SK-N-SH (cell line): ENCODE results near the gene TMEM87B. TPM values are rescaled to one million over a fixed set of nuclear protein-coding genes. Genes with fewer than 3 reads are reported as not detected.

ENCODE experiments used
- CTCF ChIA-PET: fragments of 300-600, 350-600 bp; formaldehyde crosslinking; extraction: SDS; loops from one replicate; lab custom pipeline; 2021; lab: Yijun Ruan, JAX
- POLR2A ChIA-PET: fragments of 350-600 bp; sonication (Branson Sonifier 250); formaldehyde crosslinking; extraction: SDS; loops from one replicate; lab custom pipeline; 2020; ENCODE audit warnings: antibody characterized with exemption, inconsistent platforms; lab: Yijun Ruan, JAX
- DNase-seq: peaks from one replicate; pipeline ENCODE4 v3.0.0; 2012
- H2AFZ ChIP-seq: fragments of 200-600 bp; sonication (generic); 2 replicates; pipeline ENCODE4 v1.8.1; 2016; ENCODE audit warnings: antibody characterized with exemption, mild to moderate bottlenecking, low read depth
- H3F3A ChIP-seq: fragments of 200-600 bp; sonication (generic); replicated peaks from 2 replicates; pipeline ENCODE3; 2016; ENCODE audit warnings: antibody characterized with exemption, mild to moderate bottlenecking; ENCODE audit not compliant: insufficient read depth
- H3K27ac ChIP-seq, 2 experiments: fragments of 200-500 bp in 1 of 2; fragments of 200-600 bp in 1 of 2; sonication (Bioruptor generic) in 1 of 2; sonication (generic), shearing (Covaris generic) in 1 of 2; 2 replicates each; pipeline versions ENCODE4 v1.5.1 to v1.6.1; 2014 to 2016; ENCODE audit warnings: low read depth in 2 of 2, inconsistent platforms in 1 of 2, low read length in 1 of 2, mild to moderate bottlenecking in 1 of 2, mixed read lengths in 1 of 2
- H3K27me3 ChIP-seq: fragments of 200-600 bp; sonication (generic), shearing (Covaris generic); 2 replicates; pipeline ENCODE4 v1.6.1; 2016; ENCODE audit warnings: mixed run types; ENCODE audit not compliant: insufficient read depth
- H3K36me3 ChIP-seq, 2 experiments: fragments of 200-500 bp in 1 of 2; fragments of 200-600 bp in 1 of 2; sonication (Bioruptor generic) in 1 of 2; sonication (generic) in 1 of 2; replicated peaks in 1 of 2; 2 replicates each; pipeline versions ENCODE3 to v1.5.1; 2014 to 2016; ENCODE audit warnings: low read length in 1 of 2, mild to moderate bottlenecking in 1 of 2; ENCODE audit not compliant: insufficient read depth in 2 of 2, control insufficient read depth in 1 of 2
- H3K4me1 ChIP-seq, 2 experiments: fragments of 200-500 bp in 1 of 2; fragments of 200-600 bp in 1 of 2; sonication (Bioruptor generic) in 1 of 2; sonication (generic), shearing (Covaris generic) in 1 of 2; 2 replicates each; pipeline versions ENCODE4 v1.5.1 to v1.6.1; 2014 to 2016; ENCODE audit warnings: low read depth in 1 of 2, low read length in 1 of 2, mixed run types in 1 of 2; ENCODE audit not compliant: insufficient read depth in 2 of 2, control insufficient read depth in 1 of 2
- H3K4me2 ChIP-seq: fragments of 200-600 bp; sonication (generic), shearing (Covaris generic); 2 replicates; pipeline ENCODE4 v1.6.1; 2017; ENCODE audit warnings: mixed run types
- H3K4me3 ChIP-seq, 2 experiments: fragments of 200-500 bp in 1 of 2; fragments of 200-600 bp in 1 of 2; sonication (Bioruptor generic) in 1 of 2; sonication (generic), shearing (Covaris generic) in 1 of 2; 2 replicates each; pipeline versions ENCODE4 v1.5.1 to v1.8.1; 2014 to 2016; ENCODE audit warnings: low read depth in 2 of 2, inconsistent platforms in 1 of 2, low read length in 1 of 2, mild to moderate bottlenecking in 1 of 2, mixed read lengths in 1 of 2, moderate library complexity in 1 of 2
- H3K79me2 ChIP-seq: fragments of 200-600 bp; sonication (generic); 2 replicates; pipeline ENCODE4 v1.8.1; 2017; ENCODE audit warnings: mild to moderate bottlenecking; ENCODE audit not compliant: insufficient read depth
- H3K9ac ChIP-seq: fragments of 200-600 bp; sonication (generic); 2 replicates; pipeline ENCODE4 v1.6.1; 2017; ENCODE audit warnings: mixed run types
- H3K9me2 ChIP-seq: fragments of 200-600 bp; sonication (generic); 2 replicates; pipeline ENCODE4 v1.6.1; 2017; ENCODE audit warnings: mixed run types
- H3K9me3 ChIP-seq: fragments of 200-600 bp; sonication (generic); 2 replicates; pipeline ENCODE4 v1.6.1; 2017; ENCODE audit warnings: mixed run types, mild to moderate bottlenecking, moderate library complexity
- H4K20me1 ChIP-seq: fragments of 200-600 bp; sonication (generic); 2 replicates; pipeline ENCODE4 v1.6.1; 2017; ENCODE audit warnings: mild to moderate bottlenecking, mixed run types; ENCODE audit not compliant: insufficient read depth
- EP300 ChIP-seq, 2 experiments: IDR thresholded peaks; 2 replicates each; pipeline versions ENCODE4 v1.4.0 to v1.6.1; 2012; ENCODE audit warnings: borderline replicate concordance in 1 of 2, low read depth in 1 of 2, low read length in 1 of 2
- FOXJ3 ChIP-seq: sonication (generic); formaldehyde crosslinking; IDR thresholded peaks from 2 replicates; pipeline ENCODE4 v1.5.1; 2020; ENCODE audit warnings: mild to moderate bottlenecking, missing genetic modification reagents
- MXI1 ChIP-seq: IDR thresholded peaks from 2 replicates; pipeline ENCODE4 v1.6.1; 2012; ENCODE audit warnings: mild to moderate bottlenecking, low read depth, low read length, improper control_type of control experiment
- NRF1 ChIP-seq: IDR thresholded peaks from 2 replicates; pipeline ENCODE4 v1.6.1; 2012; ENCODE audit warnings: low read depth, mild to moderate bottlenecking, low read length
- RAD21 ChIP-seq: IDR thresholded peaks from 2 replicates; pipeline ENCODE4 v1.6.1; 2012; ENCODE audit warnings: mild to moderate bottlenecking, low read length
- RCOR1 ChIP-seq: fragments of 150-350 bp; IDR thresholded peaks from 2 replicates; pipeline ENCODE4 v1.6.1; 2017; ENCODE audit warnings: antibody characterized with exemption, low read length
- TCF12 ChIP-seq: IDR thresholded peaks from 2 replicates; pipeline ENCODE4 v1.4.0; 2012
- YY1 ChIP-seq: IDR thresholded peaks from 2 replicates; pipeline ENCODE4 v1.4.0; 2012; ENCODE audit warnings: low read depth, mild to moderate bottlenecking
- WGBS: methylation state at CpG from one replicate; pipeline ENCODE4 v1.1.6; 2017; ENCODE audit warnings: low lambda C conversion rate; 5-methylcytosine and 5-hydroxymethylcytosine counted together
- polyA plus RNA-seq, 3 experiments: library from polyadenylated mRNA; depleted of rRNA; stranded (reverse); fragments of >200 nt; gene quantifications; 2 replicates each; pipeline ENCODE4 v1.2.3, GENCODE V29; 2012
- TF ChIP-seq, protein P1 (sequence below): IDR thresholded peaks from 2 replicates; pipeline ENCODE4 v1.4.0; 2012; ENCODE audit warnings: low read depth
- TF ChIP-seq, protein P2 (sequence below): IDR thresholded peaks from 2 replicates; pipeline ENCODE4 v1.6.1; 2012; ENCODE audit warnings: mild to moderate bottlenecking, low read depth, low read length, moderate library complexity

The TMEM87B gene
- polyA plus RNA-seq, 1 of the 3 experiments (the other 2 are of a cell fraction), result 7.9 TPM

DNA sequence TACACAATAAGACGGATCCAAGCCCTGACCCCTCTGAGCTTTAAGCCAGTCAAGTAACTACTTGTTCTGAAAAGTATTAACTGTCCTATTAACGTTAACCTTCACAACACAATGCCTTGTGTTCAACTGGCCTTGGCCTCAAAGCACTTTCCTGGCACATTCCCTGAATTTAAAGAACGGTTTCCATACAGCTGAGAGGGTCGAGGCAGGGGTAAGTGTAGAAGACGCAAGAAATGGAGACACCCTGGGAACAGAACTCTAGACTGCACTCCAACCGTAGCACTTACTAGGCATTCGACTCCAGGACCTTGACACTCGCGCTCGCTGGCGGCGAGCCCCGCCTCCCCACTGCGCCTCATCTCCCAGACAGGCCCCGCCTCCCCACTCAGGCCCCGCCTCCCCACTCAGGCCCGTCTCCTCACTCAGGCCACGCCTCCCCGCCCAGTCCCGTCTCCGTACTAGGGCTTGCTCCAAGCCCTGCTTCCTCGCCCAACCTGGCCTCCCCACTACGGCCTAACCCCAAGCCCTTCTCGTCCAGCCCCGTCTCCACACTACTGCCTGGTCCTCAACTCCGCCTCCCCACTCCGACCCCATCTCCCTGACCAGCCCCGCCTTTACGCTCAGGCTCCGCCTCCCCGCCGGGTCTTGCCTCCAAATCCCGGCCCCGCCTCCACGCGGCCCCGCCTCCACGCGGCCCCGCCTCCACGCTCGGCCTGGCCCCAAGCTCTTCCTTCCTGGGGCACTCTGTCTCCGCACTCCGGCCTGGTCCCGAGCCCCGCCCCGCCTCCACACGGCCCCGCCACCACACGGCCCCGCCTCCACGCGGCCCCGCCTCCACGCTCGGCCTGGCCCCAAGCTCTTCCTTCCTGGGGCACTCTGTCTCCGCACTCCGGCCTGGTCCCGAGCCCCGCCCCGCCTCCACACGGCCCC, 887 bp upstream of the TMEM87B start:
- Histone ChIP-seq H3F3A (peaks cover 29% of the 10 kb centered on the region), H3K9ac (peak overlapping the region; percentile 48; the same call in 1 of the 2 replicates), H3K27me3 (no peaks in the 10 kb centered on the region), H4K20me1 (no peaks in the 10 kb centered on the region), H3K36me3 (peaks cover 0 to 4% of the 10 kb centered on the region in 2 experiments), H3K4me3 (peak overlapping the region; percentile 53 to 68), H3K9me2 (no peaks in the 10 kb centered on the region), H3K9me3 (no peaks in the 10 kb centered on the region), H2AFZ (peak overlapping the region; percentile 58; the same call in 1 of the 2 replicates), H3K4me2 (peak overlapping the region; percentile 81), H3K4me1 (peaks cover 15% of the 10 kb centered on the region in 2 experiments), H3K79me2 (peaks cover 33% of the 10 kb centered on the region), H3K27ac (peak overlapping the region; percentile 83 to 91)
- POLR2A ChIA-PET, result interaction anchor here (0.6 to 1.0 kb wide), 3 partner anchors 84 to 170 kb away, joined by 3 to 4 read pairs (median 3); partner anchors contain the start of gene FBLN7
- TF ChIP-seq RAD21 (no peak), YY1 (no peak), RCOR1 (no peak), NRF1 (peak; percentile 19; the same call in 1 of the 2 replicates), MXI1 (peak; percentile 44; the same call in 1 of the 2 replicates), EP300 (IDR thresholded peaks at IDR 0.05; ENCODE audit: borderline replicate concordance in 1 of 2, low read depth in 1 of 2, low read length in 1 of 2) (no peak), FOXJ3 (CRISPR knock-in tag) (no peak), TCF12 (no peak)
- TF ChIP-seq, protein P1, sequence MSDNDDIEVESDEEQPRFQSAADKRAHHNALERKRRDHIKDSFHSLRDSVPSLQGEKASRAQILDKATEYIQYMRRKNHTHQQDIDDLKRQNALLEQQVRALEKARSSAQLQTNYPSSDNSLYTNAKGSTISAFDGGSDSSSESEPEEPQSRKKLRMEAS, result 0 out of 2 replicates have a peak, but pooled peaks have one; percentile 8
- TF ChIP-seq, protein P2, sequence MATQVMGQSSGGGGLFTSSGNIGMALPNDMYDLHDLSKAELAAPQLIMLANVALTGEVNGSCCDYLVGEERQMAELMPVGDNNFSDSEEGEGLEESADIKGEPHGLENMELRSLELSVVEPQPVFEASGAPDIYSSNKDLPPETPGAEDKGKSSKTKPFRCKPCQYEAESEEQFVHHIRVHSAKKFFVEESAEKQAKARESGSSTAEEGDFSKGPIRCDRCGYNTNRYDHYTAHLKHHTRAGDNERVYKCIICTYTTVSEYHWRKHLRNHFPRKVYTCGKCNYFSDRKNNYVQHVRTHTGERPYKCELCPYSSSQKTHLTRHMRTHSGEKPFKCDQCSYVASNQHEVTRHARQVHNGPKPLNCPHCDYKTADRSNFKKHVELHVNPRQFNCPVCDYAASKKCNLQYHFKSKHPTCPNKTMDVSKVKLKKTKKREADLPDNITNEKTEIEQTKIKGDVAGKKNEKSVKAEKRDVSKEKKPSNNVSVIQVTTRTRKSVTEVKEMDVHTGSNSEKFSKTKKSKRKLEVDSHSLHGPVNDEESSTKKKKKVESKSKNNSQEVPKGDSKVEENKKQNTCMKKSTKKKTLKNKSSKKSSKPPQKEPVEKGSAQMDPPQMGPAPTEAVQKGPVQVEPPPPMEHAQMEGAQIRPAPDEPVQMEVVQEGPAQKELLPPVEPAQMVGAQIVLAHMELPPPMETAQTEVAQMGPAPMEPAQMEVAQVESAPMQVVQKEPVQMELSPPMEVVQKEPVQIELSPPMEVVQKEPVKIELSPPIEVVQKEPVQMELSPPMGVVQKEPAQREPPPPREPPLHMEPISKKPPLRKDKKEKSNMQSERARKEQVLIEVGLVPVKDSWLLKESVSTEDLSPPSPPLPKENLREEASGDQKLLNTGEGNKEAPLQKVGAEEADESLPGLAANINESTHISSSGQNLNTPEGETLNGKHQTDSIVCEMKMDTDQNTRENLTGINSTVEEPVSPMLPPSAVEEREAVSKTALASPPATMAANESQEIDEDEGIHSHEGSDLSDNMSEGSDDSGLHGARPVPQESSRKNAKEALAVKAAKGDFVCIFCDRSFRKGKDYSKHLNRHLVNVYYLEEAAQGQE, result no peak
- CTCF ChIA-PET, result interaction anchor here (1.2 to 10.1 kb wide), 3 partner anchors 17 to 162 kb away, joined by 3 to 215 read pairs (median 72); partner anchors contain the start of gene MERTK
- WGBS, result 1% methylated on average over 32 of the region's 62 CpGs
- peak; percentile 92 for DNase-seq
